ENCODE data around the gene SUMF2. TPM values are rescaled to one million over a fixed set of nuclear protein-coding genes. Genes with fewer than 3 reads are reported as not detected.
"Not testable (repeated sequence)": the region's sequence is repeated elsewhere in the genome, so short reads cannot be mapped to it uniquely, and the experiment has no call there.

The SUMF2 gene
- total RNA-seq, 2 donors from 2014 or later: 90.7 to 103 TPM

GRCh38 chr7:56048245-56048644 lies 15.8 kb upstream of the SUMF2 start:
- H3K9ac ChIP-seq (ENCODE audit: low read depth in 2 of 2, low read length in 2 of 2): no peak overlapping the region
- no peaks in the 10 kb centered on the region for H3K36me3 ChIP-seq
- intact Hi-C loops (cut with DNase I): no loop called here
- H3K27ac ChIP-seq: no peak overlapping the region
- H3K4me3 ChIP-seq: no peak overlapping the region
- no peaks in the 10 kb centered on the region for H3K9me3 ChIP-seq
- H3K4me1 ChIP-seq: peaks cover 9% of the 10 kb centered on the region
- H3K27me3 ChIP-seq: no peaks in the 10 kb centered on the region
- no peak for DNase-seq
- no peak for TF ChIP-seq CTCF (IDR thresholded peaks at IDR 0.05)

- intact Hi-C loops (cut with DNase I); H3K9ac ChIP-seq (ENCODE audit: low read depth in 2 of 2, low read length in 2 of 2); H3K4me3 ChIP-seq; H3K27me3 ChIP-seq; H3K9me3 ChIP-seq; H3K4me1 ChIP-seq; H3K27ac ChIP-seq; H3K36me3 ChIP-seq: not testable (repeated sequence)
- DNase-seq: peak; percentile 79
These were observed 15.3 kb upstream of the SUMF2 start for GRCh38 chr7:56048763-56049162.

GRCh38 chr7:56051053-56051338 lies 13.1 kb upstream of the SUMF2 start:
- no peak for DNase-seq
- H3K27me3 ChIP-seq: no peaks in the 10 kb centered on the region
- peak overlapping the region; percentile 96 to 98 for H3K9ac ChIP-seq (ENCODE audit: low read depth in 2 of 2, low read length in 2 of 2)
- peaks cover 9% of the 10 kb centered on the region for H3K4me1 ChIP-seq
- H3K36me3 ChIP-seq: no peaks in the 10 kb centered on the region
- H3K9me3 ChIP-seq: no peaks in the 10 kb centered on the region
- H3K4me3 ChIP-seq: peak overlapping the region; percentile 71
- intact Hi-C loops (cut with DNase I): no loop called here
- peak overlapping the region; percentile 86 for H3K27ac ChIP-seq
- TF ChIP-seq CTCF (IDR thresholded peaks at IDR 0.05): no peak

- no peaks in the 10 kb centered on the region for H3K27me3 ChIP-seq
- no peaks in the 10 kb centered on the region for H3K36me3 ChIP-seq
- intact Hi-C loops (cut with DNase I): no loop called here
- peaks cover 9% of the 10 kb centered on the region for H3K4me1 ChIP-seq
- H3K9ac ChIP-seq (ENCODE audit: low read depth in 2 of 2, low read length in 2 of 2): peak within 1 kb of the TSS; percentile 96 to 98
- peak within 1 kb of the TSS; percentile 71 for H3K4me3 ChIP-seq
- TF ChIP-seq CTCF (IDR thresholded peaks at IDR 0.05): no peak
- DNase-seq: peak; percentile 98
- H3K9me3 ChIP-seq: no peaks in the 10 kb centered on the region
- peak within 1 kb of the TSS; percentile 86 for H3K27ac ChIP-seq
These were observed 12.5 kb upstream of the SUMF2 start, which contains the start of the genes CCT6A and PSPH for GRCh38 chr7:56051339-56052191. Gene CCT6A, plus strand, starts transcription at chr7:56051765. Its CDS starts 84 bp downstream, at chr7:56051849. Gene PSPH, minus strand, starts transcription at chr7:56051444. Its CDS starts 30,232 bp downstream, at chr7:56021212.

GRCh38 chr7:56053379-56053778 lies 10.7 kb upstream of the SUMF2 start:
- Histone ChIP-seq H3K4me1 (peaks cover 6% of the 10 kb centered on the region), H3K27me3 (no peaks in the 10 kb centered on the region), H3K9me3 (no peaks in the 10 kb centered on the region), H3K27ac (no peak overlapping the region), H3K9ac (ENCODE audit: low read depth in 2 of 2, low read length in 2 of 2) (peak overlapping the region in 1 of 2 donors; percentile 1), H3K36me3 (no peaks in the 10 kb centered on the region), H3K4me3 (no peak overlapping the region)
- intact Hi-C loops (cut with DNase I): no loop called here
- DNase-seq: no peak
- no peak for TF ChIP-seq CTCF (IDR thresholded peaks at IDR 0.05)

GRCh38 chr7:56053993-56054392 lies 10.1 kb upstream of the SUMF2 start:
- no peak for DNase-seq
- Histone ChIP-seq H3K4me1 (peaks cover 6% of the 10 kb centered on the region), H3K9me3 (no peaks in the 10 kb centered on the region), H3K36me3 (peaks cover 3% of the 10 kb centered on the region), H3K9ac (ENCODE audit: low read depth in 2 of 2, low read length in 2 of 2) (no peak overlapping the region), H3K4me3 (no peak overlapping the region), H3K27ac (no peak overlapping the region), H3K27me3 (no peaks in the 10 kb centered on the region)
- no peak for TF ChIP-seq CTCF (IDR thresholded peaks at IDR 0.05)
- intact Hi-C loops (cut with DNase I): no loop called here

Data from colonic mucosa (tissue), 4 donors.